GM21576 (cell line): ENCODE data around the gene MIEF1.
"Not testable (repeated sequence)": the region's sequence is repeated elsewhere in the genome, so short reads cannot be mapped to it uniquely, and the experiment has no call there.

Experiments used
- ATAC-seq: cut with Tn5 transposase; IDR thresholded peaks from one replicate; pipeline ENCODE4 v1.9.1; 2021; ENCODE audit warnings: mild to moderate bottlenecking, moderate library complexity; ENCODE audit not compliant: unreplicated experiment

MIEF1 gene

GRCh38 chr22:39511226-39511625 lies 9.1 kb downstream of the MIEF1 start:
- ATAC-seq: no peak

GRCh38 chr22:39512026-39512425 lies 9.9 kb downstream of the MIEF1 start:
- ATAC-seq: no peak

GRCh38 chr22:39513791-39514190 lies 11.7 kb downstream of the MIEF1 start:
- no peak for ATAC-seq

GRCh38 chr22:39514373-39514973 lies 12.4 kb downstream of the MIEF1 start:
- no peak for ATAC-seq

- ATAC-seq: no peak
Measured at GRCh38 chr22:39515266-39516050, 13.4 kb downstream of the MIEF1 start.

- no peak for ATAC-seq
Measured at GRCh38 chr22:39517470-39517869, 15.4 kb downstream of the MIEF1 start.

- ATAC-seq: no peak
Measured at GRCh38 chr22:39518144-39518786, 16.2 kb downstream of the MIEF1 start.

GRCh38 chr22:39518996-39519680 lies 17.0 kb downstream of the MIEF1 start:
- no peak for ATAC-seq

- ATAC-seq: peak; percentile 66
Measured at GRCh38 chr22:39519681-39520225, 17.7 kb downstream of the MIEF1 start.

- peak; percentile 32 for ATAC-seq
Measured at GRCh38 chr22:39520226-39521105, 18.4 kb downstream of the MIEF1 start, which contains the start of gene ATF4. Gene ATF4, plus strand, starts transcription at chr22:39520562. Its CDS starts 884 bp downstream, at chr22:39521446.

- not testable (repeated sequence) for ATAC-seq
Measured at GRCh38 chr22:39521106-39521885, 19.2 kb downstream of the MIEF1 start.

GRCh38 chr22:39522091-39522490 lies 20.0 kb downstream of the MIEF1 start:
- ATAC-seq: not testable (repeated sequence)

GRCh38 chr22:39522567-39523300 lies 20.6 kb downstream of the MIEF1 start:
- ATAC-seq: no peak

- no peak for ATAC-seq
Measured at GRCh38 chr22:39524089-39524752, 22.1 kb downstream of the MIEF1 start.

GRCh38 chr22:39524753-39525657 lies 22.9 kb downstream of the MIEF1 start:
- ATAC-seq: no peak

- no peak for ATAC-seq
Measured at GRCh38 chr22:39525658-39525975, 23.5 kb downstream of the MIEF1 start.

- no peak for ATAC-seq
Measured at GRCh38 chr22:39526736-39527171, 24.7 kb downstream of the MIEF1 start.
